SK-N-MC (cell line): ENCODE measurements around the gene VSIR.

ENCODE experiments used
- EZH2 ChIP-seq: fragments of 200-600 bp; sonication (generic); IDR thresholded peaks from one replicate; pipeline ENCODE4 v1.6.1; 2017; ENCODE audit warnings: antibody characterized with exemption
- POLR2AphosphoS5 ChIP-seq: IDR thresholded peaks from 2 replicates; pipeline ENCODE4 v1.6.1; 2012; ENCODE audit warnings: mild to moderate bottlenecking, low read depth, low read length, borderline replicate concordance

GRCh38 chr10:71721313-71721712 is 52.0 kb downstream of the VSIR start:
- TF ChIP-seq POLR2AphosphoS5 (no peak), EZH2 (no peak)
